ENCODE measurements around the gene SRP72. TPM values are rescaled to one million over a fixed set of nuclear protein-coding genes. Genes with fewer than 3 reads are reported as not detected.
A peak's percentile ranks its signal among the peaks of the same experiment; 100 is the strongest.

Gene SRP72
- total and polyA plus RNA-seq, 2 donors (not counting 3 experiments of a cell fraction or from before 2014, with no cell fraction given): 65.7 to 132 TPM

GRCh38 chr4:56424697-56425514 lies 42.5 kb upstream of the SRP72 start:
- no peak overlapping the region for H2AFZ ChIP-seq (ENCODE audit: low read depth, low read length)
- FAIRE-seq: peak; percentile 26
- no peaks in the 10 kb centered on the region for H3K36me3 ChIP-seq (ENCODE audit: control insufficient read depth in 2 of 2, extremely low read depth in 1 of 2, insufficient read depth in 2 of 2, low read length in 2 of 2)
- dilution Hi-C loops (cut with MboI; ENCODE audit: extremely low pct_ligation_motif_present, low sequenced_read_pairs) (no loop called here), intact Hi-C loops (cut with micrococcal nuclease) (loop anchor here (1.0 kb wide), 3 partner anchors 10 to 375 kb away; partner anchors contain the start of gene PPAT)
- DNase-seq (ENCODE audit: low read depth, low spot score): peak; percentile 61
- BruUV-seq (replicated peaks): no TSS peak
- no peak overlapping the region for H3K27ac ChIP-seq (ENCODE audit: insufficient read depth, low read depth, low read length)
- peaks cover 6% of the 10 kb centered on the region for H3K4me1 ChIP-seq (ENCODE audit: control insufficient read depth, extremely low read depth, insufficient read depth, low read length)
- CTCF ChIA-PET: interaction anchor here (0.7 to 2.3 kb wide), 23 partner anchors 8 to 412 kb away, joined by 3 to 27 read pairs (median 6); partner anchors contain the start of genes AASDH, PAICS, PPAT and SRP72
- POLR2A ChIA-PET: interaction anchor here (0.6 kb wide), 1 partner anchor 476 kb away, joined by 5 read pairs; no protein-coding TSS in a partner anchor
- H3K27me3 ChIP-seq (ENCODE audit: control insufficient read depth in 2 of 2, insufficient read depth in 2 of 2, low read length in 2 of 2): no peaks in the 10 kb centered on the region
- H3K4me3 ChIP-seq (replicated peaks in 1 of 3; ENCODE audit: insufficient read depth in 1 of 3, low read depth in 1 of 3, low read length in 3 of 3): no peak overlapping the region
- no peaks in the 10 kb centered on the region for H3K9me3 ChIP-seq (replicated peaks; ENCODE audit: control insufficient read depth, insufficient read depth, low read length)
- no peak for TF ChIP-seq GATA2 (IDR thresholded peaks at IDR 0.05; ENCODE audit: insufficient read depth, insufficient read length, low read depth, low read length)
- TF ChIP-seq CTCF (IDR thresholded peaks at IDR 0.05; ENCODE audit: extremely low read depth in 1 of 2, insufficient read depth in 1 of 2, low read depth in 1 of 2, low read length in 2 of 2): peak; percentile 40 to 45
- H3K79me2 ChIP-seq (ENCODE audit: control insufficient read depth, insufficient read depth, low read length): peaks cover 91% of the 10 kb centered on the region
- no peak overlapping the region for H3K9ac ChIP-seq (replicated peaks; ENCODE audit: extremely low read depth, insufficient read depth, low read length)
- H3K4me2 ChIP-seq (ENCODE audit: insufficient read depth, low read length): no peak overlapping the region
- H3K9me1 ChIP-seq (replicated peaks; ENCODE audit: control insufficient read depth, extremely low read depth, insufficient read depth, low read length): peaks cover 6% of the 10 kb centered on the region
- H4K20me1 ChIP-seq (replicated peaks; ENCODE audit: control insufficient read depth, extremely low read depth, insufficient read depth, low read length): no peaks in the 10 kb centered on the region

GRCh38 chr4:56425518-56425917 lies 41.9 kb upstream of the SRP72 start:
- no TSS peak for BruUV-seq (replicated peaks)
- H3K9me3 ChIP-seq (replicated peaks; ENCODE audit: control insufficient read depth, insufficient read depth, low read length): no peaks in the 10 kb centered on the region
- ChIA-PET CTCF (interaction anchor here (0.7 to 2.1 kb wide), 16 partner anchors 9 to 411 kb away, joined by 3 to 27 read pairs (median 6); partner anchors contain the start of genes AASDH, PAICS and PPAT), POLR2A (interaction anchor here (0.6 kb wide), 1 partner anchor 476 kb away, joined by 5 read pairs; no protein-coding TSS in a partner anchor)
- no peak overlapping the region for H3K27ac ChIP-seq (ENCODE audit: insufficient read depth, low read depth, low read length)
- peaks cover 6% of the 10 kb centered on the region for H3K9me1 ChIP-seq (replicated peaks; ENCODE audit: control insufficient read depth, extremely low read depth, insufficient read depth, low read length)
- no peak for FAIRE-seq
- no peaks in the 10 kb centered on the region for H4K20me1 ChIP-seq (replicated peaks; ENCODE audit: control insufficient read depth, extremely low read depth, insufficient read depth, low read length)
- H3K27me3 ChIP-seq (ENCODE audit: control insufficient read depth in 2 of 2, insufficient read depth in 2 of 2, low read length in 2 of 2): no peaks in the 10 kb centered on the region
- H3K9ac ChIP-seq (replicated peaks; ENCODE audit: extremely low read depth, insufficient read depth, low read length): no peak overlapping the region
- no peak for DNase-seq (ENCODE audit: low read depth, low spot score)
- TF ChIP-seq MAX (IDR thresholded peaks at IDR 0.05; ENCODE audit: insufficient read depth, insufficient read length): no peak
- no peak for TF ChIP-seq POLR2AphosphoS5 (IDR thresholded peaks at IDR 0.05; ENCODE audit: insufficient read depth, low read depth, low read length)
- TF ChIP-seq POLR2A (IDR thresholded peaks at IDR 0.05; ENCODE audit: low read depth, low read length): no peak
- TF ChIP-seq CTCF (IDR thresholded peaks at IDR 0.05; ENCODE audit: extremely low read depth in 1 of 2, insufficient read depth in 1 of 2, low read depth in 1 of 2, low read length in 2 of 2): no peak
- no peak for TF ChIP-seq MYC (IDR thresholded peaks at IDR 0.05; ENCODE audit: low read depth, low read length)
- TF ChIP-seq JUN (IDR thresholded peaks at IDR 0.05; ENCODE audit: borderline replicate concordance, insufficient read depth, insufficient read length, low read depth): no peak
- TF ChIP-seq EZH2 (IDR thresholded peaks at IDR 0.05; ENCODE audit: borderline replicate concordance, low read depth, low read length, severe bottlenecking): no peak
- TF ChIP-seq FOS (IDR thresholded peaks at IDR 0.05; ENCODE audit: borderline replicate concordance, insufficient read depth, low read length): no peak
- no peak for TF ChIP-seq GATA2 (IDR thresholded peaks at IDR 0.05; ENCODE audit: insufficient read depth, insufficient read length, low read depth, low read length)
- H3K36me3 ChIP-seq (ENCODE audit: control insufficient read depth in 2 of 2, extremely low read depth in 1 of 2, insufficient read depth in 2 of 2, low read length in 2 of 2): no peaks in the 10 kb centered on the region
- peaks cover 92% of the 10 kb centered on the region for H3K79me2 ChIP-seq (ENCODE audit: control insufficient read depth, insufficient read depth, low read length)
- dilution Hi-C loops (cut with MboI; ENCODE audit: extremely low pct_ligation_motif_present, low sequenced_read_pairs): no loop called here
- peaks cover 6% of the 10 kb centered on the region for H3K4me1 ChIP-seq (ENCODE audit: control insufficient read depth, extremely low read depth, insufficient read depth, low read length)
- intact Hi-C loops (cut with micrococcal nuclease): loop anchor here (1.0 kb wide), 3 partner anchors 10 to 375 kb away; partner anchors contain the start of gene PPAT
- no peak overlapping the region for H2AFZ ChIP-seq (ENCODE audit: low read depth, low read length)
- no peak overlapping the region for H3K4me3 ChIP-seq (replicated peaks in 1 of 3; ENCODE audit: insufficient read depth in 1 of 3, low read depth in 1 of 3, low read length in 3 of 3)
- no peak overlapping the region for H3K4me2 ChIP-seq (ENCODE audit: insufficient read depth, low read length)

Measured in endothelial cell of umbilical vein (primary cell).